K562 (cell line): ENCODE data around the gene RGS19. TPM values are rescaled to one million over a fixed set of nuclear protein-coding genes. Genes with fewer than 3 reads are reported as not detected.

ENCODE experiments used
- FUS ChIP-seq: fragments of 200-400 bp; formaldehyde crosslinking; optimal IDR thresholded peaks from 2 replicates; pipeline ENCODE3; 2017; ENCODE audit warnings: low read depth, low read length
- SP2 ChIP-seq: IDR thresholded peaks from 2 replicates; pipeline ENCODE4 v1.6.1; 2011; ENCODE audit warnings: mild to moderate bottlenecking, low read depth, low read length, moderate library complexity; ENCODE audit not compliant: poor library complexity, severe bottlenecking; ENCODE audit errors: extremely low read depth
- polyA plus RNA-seq, 8 experiments: library from polyadenylated mRNA; depleted of rRNA in 4 of 8; stranded (reverse) in 5 of 8; unstranded in 3 of 8; fragments of >200 nt; fragmentation: Nextera tagmentation in 2 of 8; fragmentation: Illumina TruSeq in 1 of 8; extraction: Ambion mirVana in 2 of 8; extraction: Trizol in 1 of 8; gene quantifications; 2 replicates each; pipeline versions ENCODE4 v1.2.1 to v1.2.3, GENCODE V29; 2011 to 2014; ENCODE audit warnings: inconsistent platforms in 1 of 8, missing spikeins in 1 of 8
- total RNA-seq, 7 experiments: library from RNA; depleted of rRNA in 6 of 7; stranded (reverse); fragments of >200 nt in 6 of 7; fragmentation: Illumina TruSeq in 2 of 7; extraction: Trizol in 2 of 7; gene quantifications; 2 replicates each; pipeline versions ENCODE4 v1.2.1 to v1.2.3, GENCODE V29; 2011 to 2021; ENCODE audit warnings: low replicate concordance in 1 of 7
- TF ChIP-seq, protein P1 (sequence below), 2 experiments: fragments of 450-650 bp in 1 of 2; IDR thresholded peaks; 2 replicates each; pipeline ENCODE4 v1.6.1; 2011 to 2017; ENCODE audit warnings: low read depth in 2 of 2, antibody characterized with exemption in 1 of 2, borderline replicate concordance in 1 of 2, low read length in 1 of 2, mild to moderate bottlenecking in 1 of 2, mixed read lengths in 1 of 2; ENCODE audit not compliant: control insufficient read depth in 1 of 2
- TF ChIP-seq, protein P2 (sequence below): fragments of 200-800 bp; sonication (Bioruptor generic); IDR thresholded peaks from 2 replicates; pipeline ENCODE4 v1.6.1; 2016; ENCODE audit warnings: missing genetic modification characterization, missing compliant biosample characterization

Gene RGS19
- total and polyA plus RNA-seq, 9 of the 15 experiments (the other 6 are each of a cell fraction or from before 2014, with no cell fraction given): 0.41 to 23.7 (median 14.6) TPM

DNA sequence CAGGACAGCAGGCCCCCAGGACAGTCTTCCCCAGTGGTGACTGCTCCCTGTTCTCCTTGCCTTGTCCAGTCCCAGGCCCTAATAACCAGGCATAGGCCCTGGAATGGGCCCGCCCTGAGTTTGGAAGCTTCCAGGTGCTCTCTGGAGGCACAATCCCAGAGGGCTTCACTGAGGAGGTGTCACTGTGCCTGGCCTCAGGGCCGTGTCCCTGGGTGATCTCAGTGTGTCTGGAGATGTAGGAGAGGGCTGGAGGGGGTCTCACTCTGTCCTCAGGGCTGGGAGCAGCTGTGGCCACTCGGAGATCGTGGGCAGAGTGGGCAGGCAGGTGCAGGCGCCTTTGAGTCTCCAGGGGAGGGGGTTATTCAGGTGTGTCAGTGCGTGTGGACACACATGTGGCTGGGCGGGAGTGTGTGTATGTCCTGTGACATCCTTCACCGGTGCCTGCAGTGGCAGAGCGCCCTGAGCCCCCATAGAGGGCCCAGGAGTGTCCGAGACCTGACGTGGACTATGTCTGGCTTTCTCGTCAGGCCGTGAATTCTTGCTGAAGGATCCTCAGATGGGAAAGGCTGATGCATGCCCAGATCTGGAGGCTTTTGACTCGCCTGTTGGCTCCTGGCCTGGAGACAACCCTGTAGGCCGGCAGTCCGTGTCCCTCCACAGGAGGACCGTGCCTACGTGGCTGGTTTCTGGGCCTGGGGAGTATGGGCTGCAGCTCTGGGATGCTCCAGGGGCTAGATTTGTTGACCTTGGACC lies 33.5 kb upstream of the RGS19 start (continued):
- TF ChIP-seq, protein P1, sequence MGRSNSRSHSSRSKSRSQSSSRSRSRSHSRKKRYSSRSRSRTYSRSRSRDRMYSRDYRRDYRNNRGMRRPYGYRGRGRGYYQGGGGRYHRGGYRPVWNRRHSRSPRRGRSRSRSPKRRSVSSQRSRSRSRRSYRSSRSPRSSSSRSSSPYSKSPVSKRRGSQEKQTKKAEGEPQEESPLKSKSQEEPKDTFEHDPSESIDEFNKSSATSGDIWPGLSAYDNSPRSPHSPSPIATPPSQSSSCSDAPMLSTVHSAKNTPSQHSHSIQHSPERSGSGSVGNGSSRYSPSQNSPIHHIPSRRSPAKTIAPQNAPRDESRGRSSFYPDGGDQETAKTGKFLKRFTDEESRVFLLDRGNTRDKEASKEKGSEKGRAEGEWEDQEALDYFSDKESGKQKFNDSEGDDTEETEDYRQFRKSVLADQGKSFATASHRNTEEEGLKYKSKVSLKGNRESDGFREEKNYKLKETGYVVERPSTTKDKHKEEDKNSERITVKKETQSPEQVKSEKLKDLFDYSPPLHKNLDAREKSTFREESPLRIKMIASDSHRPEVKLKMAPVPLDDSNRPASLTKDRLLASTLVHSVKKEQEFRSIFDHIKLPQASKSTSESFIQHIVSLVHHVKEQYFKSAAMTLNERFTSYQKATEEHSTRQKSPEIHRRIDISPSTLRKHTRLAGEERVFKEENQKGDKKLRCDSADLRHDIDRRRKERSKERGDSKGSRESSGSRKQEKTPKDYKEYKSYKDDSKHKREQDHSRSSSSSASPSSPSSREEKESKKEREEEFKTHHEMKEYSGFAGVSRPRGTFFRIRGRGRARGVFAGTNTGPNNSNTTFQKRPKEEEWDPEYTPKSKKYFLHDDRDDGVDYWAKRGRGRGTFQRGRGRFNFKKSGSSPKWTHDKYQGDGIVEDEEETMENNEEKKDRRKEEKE (IDR thresholded peaks at IDR 0.05; ENCODE audit: borderline replicate concordance in 1 of 2, control insufficient read depth in 1 of 2, low read depth in 2 of 2, low read length in 1 of 2): no peak
- TF ChIP-seq SP2 (no peak), FUS (no peak)
- TF ChIP-seq, protein P2, sequence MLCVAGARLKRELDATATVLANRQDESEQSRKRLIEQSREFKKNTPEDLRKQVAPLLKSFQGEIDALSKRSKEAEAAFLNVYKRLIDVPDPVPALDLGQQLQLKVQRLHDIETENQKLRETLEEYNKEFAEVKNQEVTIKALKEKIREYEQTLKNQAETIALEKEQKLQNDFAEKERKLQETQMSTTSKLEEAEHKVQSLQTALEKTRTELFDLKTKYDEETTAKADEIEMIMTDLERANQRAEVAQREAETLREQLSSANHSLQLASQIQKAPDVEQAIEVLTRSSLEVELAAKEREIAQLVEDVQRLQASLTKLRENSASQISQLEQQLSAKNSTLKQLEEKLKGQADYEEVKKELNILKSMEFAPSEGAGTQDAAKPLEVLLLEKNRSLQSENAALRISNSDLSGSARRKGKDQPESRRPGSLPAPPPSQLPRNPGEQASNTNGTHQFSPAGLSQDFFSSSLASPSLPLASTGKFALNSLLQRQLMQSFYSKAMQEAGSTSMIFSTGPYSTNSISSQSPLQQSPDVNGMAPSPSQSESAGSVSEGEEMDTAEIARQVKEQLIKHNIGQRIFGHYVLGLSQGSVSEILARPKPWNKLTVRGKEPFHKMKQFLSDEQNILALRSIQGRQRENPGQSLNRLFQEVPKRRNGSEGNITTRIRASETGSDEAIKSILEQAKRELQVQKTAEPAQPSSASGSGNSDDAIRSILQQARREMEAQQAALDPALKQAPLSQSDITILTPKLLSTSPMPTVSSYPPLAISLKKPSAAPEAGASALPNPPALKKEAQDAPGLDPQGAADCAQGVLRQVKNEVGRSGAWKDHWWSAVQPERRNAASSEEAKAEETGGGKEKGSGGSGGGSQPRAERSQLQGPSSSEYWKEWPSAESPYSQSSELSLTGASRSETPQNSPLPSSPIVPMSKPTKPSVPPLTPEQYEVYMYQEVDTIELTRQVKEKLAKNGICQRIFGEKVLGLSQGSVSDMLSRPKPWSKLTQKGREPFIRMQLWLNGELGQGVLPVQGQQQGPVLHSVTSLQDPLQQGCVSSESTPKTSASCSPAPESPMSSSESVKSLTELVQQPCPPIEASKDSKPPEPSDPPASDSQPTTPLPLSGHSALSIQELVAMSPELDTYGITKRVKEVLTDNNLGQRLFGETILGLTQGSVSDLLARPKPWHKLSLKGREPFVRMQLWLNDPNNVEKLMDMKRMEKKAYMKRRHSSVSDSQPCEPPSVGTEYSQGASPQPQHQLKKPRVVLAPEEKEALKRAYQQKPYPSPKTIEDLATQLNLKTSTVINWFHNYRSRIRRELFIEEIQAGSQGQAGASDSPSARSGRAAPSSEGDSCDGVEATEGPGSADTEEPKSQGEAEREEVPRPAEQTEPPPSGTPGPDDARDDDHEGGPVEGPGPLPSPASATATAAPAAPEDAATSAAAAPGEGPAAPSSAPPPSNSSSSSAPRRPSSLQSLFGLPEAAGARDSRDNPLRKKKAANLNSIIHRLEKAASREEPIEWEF: no peak
